Measurements from ENCODE around the gene CRIP1.

CRIP1 gene

DNA sequence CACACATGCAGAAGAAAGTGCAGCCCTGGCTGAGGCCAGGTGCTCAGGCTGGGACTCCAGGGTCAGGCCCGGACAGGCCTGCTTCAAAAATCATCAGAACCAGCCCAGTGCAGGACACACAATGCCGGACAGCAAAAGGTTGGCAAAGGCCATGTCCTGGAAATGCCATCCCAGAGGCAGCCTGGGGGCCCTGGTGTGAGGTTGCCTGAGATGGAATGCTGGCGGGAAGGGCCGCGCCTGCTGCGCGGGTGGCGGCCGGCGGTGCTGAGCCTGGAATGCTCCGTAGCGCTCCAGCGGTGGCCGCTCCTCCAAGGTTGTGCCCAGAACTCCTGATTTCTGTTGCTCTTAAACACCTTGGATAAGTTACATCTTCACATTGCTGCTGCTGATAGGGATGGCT is 33.7 kb upstream of the CRIP1 start:
- no peak for DNase-seq

DNA sequence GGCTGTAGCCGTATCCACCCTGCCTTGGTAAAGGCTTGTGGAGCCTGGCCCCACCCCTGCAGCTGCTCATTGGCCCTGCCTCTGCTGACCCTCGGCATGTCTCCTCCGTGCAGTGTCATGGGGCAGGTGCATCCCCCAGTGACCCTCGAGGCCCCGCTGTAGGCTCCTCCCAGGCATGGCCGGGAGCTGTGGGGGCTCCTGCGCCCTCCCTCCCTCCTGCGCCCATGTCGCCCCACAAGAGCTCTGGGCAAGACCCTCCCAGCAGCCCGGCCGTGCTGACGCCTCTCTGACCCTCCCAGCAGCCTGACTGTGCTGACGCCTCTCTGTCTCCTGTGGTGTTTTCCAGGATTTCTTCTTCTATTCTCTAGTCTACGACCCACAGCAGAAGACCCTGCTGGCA is 32.8 kb upstream of the CRIP1 start:
- DNase-seq = no peak

DNA sequence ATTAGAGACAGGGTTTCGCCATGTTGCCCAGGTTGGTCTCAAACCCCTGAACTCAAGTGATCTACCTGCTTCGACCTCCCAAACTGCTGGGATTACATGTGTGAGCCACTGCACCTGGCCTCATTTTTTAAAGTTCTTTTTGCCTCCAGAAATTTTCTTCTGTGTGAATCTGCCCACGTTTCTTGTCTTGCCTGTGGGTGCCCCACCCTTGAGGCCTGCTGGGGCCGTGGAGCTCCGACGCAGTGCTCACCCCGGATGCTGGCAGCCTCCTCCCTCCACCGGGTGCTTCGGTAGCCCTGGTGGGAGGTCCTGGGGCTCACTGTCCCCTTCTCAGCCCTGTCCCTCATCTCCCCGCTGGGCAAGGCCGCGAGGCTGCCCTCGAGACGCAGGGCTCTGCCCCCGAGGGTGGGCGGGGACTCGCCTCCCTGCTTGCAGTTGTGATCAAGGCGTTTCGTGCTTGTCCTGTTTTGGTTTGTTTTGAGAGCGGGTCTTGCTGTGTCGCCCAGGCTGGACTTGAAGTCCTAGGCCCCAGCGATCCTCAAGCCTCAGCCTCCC is 31.5 kb upstream of the CRIP1 start:
- DNase-seq = no peak

DNA sequence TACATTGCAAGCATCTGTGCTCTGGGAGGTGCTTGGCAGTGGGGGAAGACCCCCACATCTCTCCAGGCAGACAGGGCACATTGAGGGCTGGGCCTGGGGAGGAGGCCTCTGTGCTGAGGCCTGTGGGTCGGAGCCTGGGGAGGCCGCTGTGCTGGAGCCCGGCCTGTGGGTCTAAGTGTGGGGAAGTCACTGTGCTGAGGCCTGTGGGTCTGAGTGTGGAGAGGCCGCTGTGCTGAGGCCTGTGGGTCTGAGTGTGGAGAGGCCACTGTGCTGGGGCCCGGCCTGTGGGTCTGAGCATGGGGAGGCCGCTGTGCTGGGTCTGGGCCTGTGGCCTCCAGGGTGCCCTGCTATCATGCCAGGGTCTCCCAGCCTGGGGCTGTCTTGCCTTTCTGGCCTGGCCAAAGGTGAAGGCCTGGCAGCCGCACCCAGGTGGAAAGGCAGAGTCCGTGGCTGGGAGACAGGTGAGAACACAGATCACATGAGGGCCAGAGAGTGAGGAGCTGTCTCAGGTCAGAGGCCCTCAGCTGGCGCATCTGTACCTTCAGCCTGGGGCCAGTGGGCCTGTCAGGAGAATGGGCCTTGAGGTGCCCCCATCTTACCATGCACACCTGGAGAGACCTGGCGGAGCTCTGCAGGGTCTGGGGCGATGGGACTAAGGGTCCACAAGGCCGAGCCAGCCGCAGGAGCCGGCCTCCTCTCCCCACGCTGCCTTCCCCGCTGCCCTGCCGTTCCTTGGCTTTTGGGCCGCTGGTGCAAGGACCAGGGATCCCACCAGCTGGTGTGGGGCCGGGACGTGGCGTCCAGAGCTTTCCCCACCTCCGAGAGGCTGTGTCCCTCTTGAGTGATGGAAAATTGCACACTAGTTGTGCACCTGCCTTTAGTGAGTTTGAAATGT is 30.7 kb upstream of the CRIP1 start:
- DNase-seq = no peak

DNA sequence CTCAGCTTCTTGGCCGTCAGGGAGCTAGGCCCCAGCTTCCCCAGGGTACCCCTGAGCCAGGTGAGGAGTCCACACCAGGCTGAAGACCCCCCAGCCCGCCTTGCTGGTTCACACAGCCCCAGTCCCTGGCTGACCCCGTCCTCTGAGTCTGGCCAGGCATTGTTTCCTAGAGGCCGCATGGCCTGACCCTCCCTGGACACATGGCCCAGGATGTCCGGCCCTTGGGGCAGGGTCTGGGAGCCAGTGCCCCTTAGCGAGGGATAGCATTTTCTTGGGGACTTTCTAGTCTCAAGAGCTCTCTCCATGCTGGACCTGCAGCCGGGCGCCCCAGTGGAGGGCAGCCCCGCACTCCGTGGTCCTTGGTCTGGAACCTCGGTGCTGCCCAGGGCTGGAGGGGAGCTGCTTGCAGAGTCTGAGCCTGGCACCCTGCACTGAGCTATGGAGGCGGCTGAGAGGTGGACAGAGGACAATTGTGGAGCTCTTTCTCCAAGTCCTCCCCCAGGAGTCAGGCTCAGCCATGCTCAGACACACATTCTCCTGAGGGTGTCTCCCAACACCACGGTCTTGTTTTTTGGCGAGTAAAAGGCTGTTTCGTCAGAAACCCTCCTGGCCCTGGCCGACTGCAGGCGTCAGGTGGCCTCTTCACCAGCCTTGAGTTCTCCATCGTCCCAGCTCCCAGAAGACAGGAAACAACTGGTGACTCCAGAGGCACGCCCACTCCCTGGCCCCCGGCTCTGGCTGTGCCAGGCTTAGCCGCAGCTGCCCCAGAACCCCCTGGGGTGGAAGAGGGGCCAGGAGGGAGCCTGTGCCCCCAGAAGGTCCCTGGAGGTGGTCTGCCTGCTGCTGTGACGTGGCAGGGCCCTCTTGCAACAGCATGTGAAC is 29.7 kb upstream of the CRIP1 start:
- no peak for DNase-seq

DNA sequence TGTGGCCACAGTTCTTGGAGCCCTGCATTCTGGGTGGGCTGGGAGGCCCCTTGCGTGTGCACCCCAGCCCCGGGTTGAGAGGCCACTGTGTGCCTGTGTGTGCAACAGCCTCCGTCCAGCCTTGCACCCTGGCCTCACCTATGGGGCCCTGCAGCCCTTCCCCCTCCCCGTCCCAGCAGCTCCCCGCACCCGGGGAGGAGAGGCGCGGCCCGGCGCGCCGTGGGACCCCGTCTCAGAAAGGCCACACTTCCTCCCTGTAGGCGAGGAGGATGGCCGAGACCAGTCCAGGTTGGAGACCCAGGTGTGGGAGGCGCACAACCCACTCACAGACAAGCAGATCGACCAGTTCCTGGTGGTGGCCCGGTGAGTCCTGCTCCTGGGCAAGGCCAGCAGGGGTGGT is 28.7 kb upstream of the CRIP1 start:
- no peak for DNase-seq

DNA sequence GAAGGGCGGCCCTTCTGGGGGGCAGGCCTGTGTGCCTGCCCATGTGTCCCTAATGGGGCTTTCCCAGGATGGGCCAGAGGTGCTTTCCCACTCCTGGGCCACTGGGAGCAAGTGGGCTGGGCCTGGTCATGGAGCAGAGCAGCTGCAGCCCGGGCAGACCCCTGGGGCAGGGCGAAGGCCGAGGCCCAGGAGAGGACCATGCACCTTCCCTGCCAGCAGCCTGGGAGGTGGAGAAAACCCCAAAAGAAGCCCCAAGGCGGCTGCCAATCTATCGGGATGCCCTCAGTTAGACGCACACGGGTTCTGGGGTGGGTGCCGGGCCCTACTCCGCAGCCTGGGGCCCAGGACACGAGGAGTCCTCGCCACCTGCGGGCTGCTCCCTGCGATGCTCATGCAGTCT is 28.1 kb upstream of the CRIP1 start:
- no peak for DNase-seq

DNA sequence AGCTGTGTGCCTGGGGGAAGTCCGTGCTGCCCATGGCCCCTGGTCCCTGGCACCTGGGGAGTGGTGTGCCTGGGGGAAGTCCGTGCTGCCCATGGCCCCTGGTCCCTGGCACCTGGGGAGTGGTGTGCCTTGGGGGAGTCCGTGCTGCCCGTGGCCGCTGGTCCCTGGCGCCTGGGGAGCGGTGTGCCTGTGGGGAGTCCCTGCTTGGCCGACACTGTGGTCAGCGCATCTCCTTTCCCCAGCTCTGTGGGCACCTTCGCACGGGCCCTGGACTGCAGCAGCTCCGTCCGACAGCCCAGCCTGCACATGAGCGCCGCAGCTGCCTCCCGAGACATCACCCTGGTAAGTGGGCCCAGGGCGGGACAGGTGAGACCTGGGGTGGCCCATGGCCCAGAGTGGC is 26.6 kb upstream of the CRIP1 start:
- no peak for DNase-seq

DNA sequence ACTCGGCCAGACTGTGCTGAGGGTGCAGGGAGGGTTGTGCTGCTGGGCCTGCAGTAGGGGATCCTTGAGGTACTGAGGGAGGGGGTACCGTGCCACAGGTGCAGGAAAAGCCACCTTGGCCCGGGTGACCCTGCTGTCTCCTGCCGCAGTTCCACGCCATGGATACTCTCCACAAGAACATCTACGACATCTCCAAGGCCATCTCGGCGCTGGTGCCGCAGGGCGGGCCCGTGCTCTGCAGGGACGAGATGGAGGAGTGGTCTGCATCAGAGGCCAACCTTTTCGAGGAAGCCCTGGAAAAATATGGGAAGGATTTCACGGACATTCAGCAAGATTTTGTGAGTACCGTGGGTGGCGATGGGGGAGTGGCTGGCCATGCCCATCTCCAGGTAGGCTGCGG is 26.1 kb upstream of the CRIP1 start:
- no peak for DNase-seq

DNA sequence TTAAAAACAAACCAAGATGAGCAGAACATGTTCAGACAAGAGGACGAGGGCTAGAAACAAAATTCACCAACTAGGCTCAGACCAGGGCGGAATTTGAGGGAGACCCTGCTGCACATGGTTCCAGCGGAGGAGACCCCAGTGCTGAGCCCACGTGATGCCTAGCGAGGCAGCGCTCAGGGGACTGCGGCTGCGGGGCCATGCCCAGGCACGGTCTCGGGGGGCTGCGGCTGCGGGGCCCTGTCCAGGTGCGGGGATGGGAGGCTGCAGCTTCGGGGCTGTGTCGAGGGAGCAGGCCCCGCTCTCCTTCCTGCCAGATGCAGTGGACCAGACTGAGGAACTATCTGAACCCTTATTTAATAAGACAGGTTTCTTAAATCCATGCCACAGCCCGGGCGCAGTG is 24.8 kb upstream of the CRIP1 start:
- no peak for DNase-seq

DNA sequence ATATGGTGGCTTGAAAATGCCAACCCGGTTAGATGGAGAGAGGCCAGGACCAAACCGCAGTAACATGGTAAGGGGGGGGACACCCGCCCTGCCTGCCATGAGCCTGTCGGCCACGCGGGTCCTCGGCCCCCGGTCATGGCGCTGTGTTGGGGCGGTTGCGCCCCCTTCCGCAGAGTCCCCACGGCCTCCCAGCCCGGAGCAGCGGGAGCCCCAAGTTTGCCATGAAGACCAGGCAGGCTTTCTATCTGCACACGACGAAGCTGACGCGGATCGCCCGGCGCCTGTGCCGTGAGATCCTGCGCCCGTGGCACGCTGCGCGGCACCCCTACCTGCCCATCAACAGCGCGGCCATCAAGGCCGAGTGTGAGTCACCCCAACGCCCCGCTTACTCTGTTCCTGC is 22.2 kb upstream of the CRIP1 start:
- DNase-seq = no peak

DNA sequence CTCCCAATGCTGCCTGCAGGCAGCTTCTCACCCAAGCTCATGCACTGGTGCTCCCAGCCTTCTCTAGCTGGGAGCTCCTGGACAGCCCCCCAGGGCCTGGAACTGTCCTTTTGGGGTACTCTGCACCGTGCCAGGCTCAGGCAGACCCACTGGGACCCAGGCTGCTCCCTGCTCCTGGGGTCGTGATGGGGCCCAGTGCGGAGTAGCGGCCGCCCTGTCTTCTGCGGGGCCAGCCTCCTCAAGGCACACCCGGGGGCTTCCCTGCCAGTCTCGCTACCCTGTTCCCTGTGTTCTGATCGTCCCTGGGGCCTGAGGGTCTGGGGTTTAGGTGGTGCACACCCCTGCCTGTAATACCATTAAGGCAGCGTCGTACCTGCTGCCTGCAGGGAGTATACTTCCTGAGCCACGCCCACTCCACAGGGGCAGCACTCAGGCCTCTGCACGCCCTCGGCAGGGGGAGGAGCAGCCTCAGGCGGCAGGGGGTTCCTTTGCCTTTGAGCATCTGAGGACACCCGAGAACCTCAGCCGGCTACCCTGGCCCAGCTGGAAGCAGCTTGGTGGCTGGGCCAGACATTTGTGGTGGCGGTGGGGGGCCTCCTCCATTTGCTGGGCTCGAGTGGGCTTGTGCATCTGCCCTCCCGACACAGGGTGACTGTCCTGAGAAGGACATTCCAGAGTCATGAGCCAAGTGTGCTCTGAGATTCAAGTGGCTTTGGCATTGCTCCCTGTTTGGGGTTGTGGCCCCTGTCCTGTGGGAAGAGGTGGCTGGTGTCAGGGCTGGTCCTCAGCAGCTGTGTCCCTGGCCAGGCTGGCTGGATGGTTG is 21.3 kb upstream of the CRIP1 start:
- no peak for DNase-seq

DNA sequence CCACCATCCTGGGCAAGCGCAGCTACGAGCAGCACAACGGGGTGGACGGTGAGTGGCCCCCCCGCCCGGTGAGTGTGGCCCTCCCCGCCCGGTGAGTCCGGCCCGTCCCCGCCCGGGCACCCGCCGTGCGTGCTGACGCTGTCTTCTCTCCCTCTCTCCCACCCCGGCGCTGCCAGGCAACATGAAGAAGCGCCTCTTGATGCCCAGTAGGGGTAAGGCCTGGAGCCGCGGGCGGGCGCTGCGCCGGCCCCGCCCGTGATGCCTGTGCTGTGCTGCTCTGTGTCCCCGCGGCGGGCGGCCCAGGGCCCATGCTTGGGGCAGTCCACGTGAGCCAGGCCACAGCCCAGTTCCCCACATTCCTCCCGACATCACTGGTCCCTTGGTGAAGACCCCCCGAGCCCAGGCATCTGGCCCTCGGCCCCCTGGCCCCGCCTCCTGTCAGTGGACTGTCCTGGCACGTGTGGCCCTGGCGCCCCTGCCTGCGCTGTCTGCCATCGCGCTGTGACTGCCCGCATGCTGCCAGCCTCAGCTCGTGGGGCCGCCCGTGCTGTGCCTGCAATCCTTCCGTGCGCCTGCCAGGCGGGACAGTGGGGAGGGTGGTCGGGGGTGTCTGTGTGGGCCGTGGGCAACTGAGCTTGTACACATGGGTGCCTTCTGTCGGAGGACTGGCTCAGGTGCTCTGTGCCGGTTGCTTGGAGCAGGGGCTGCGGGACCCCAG is 20.0 kb upstream of the CRIP1 start:
- DNase-seq = no peak

DNA sequence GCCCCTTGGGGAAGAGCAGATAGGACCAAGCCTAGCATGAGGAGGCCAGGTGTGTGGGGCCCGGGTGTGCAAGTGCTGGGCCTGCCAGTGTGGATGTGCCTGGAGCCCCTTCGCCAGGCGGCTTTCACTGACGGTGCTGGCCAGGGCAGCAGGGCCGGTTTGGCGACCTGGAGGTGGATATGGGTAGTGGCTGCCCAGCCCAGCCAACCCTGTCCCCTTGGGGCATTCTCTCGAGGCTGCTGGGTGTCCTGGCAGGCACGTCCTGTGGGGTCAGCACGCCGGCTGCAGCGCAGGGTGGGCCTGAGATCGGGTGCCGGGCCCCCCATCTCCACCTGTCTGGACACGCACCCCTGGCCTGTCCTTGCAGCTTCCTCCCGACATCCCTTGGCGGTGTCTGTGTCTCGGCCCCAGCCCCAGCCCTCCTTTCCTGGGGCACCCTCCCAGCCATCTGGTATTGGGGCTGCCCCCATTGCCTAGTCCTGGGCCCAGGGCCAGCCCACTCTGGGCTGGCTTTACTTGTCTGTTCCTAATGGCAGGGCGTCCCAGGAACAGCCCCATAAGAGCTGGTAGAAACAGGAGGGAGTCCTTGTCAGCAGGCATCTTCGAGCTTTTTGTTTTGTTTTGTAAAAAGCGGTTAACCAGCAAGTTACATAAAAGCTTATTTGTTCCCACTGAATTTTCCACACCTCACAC is 19.3 kb upstream of the CRIP1 start:
- DNase-seq = no peak

DNA sequence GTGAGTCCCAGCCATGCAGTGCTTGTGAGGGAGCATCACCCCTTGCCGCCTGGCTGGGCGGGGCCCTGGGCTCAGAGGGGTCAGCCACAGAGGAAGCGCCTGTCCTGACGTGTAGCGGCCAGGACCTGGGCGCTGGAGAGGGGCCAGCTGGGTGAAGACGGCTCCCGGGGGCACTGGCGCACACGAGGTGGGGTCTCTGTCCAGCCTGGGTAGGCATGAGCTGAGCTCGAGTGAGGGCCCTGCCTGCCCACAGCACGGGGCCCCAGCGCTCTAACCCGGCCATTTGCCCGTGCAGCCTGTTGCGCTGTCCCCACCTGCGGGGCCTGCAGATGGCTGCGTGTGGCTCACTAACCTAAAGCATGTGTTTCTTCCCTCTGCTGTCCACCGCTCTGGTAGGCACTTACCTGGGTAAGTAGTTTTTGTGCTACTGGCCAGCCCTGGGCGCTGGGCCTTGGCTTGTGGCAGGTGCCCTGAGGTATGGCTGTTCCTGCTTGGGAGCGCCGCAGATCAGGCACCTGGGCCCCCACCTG is 18.7 kb upstream of the CRIP1 start:
- no peak for DNase-seq

DNA sequence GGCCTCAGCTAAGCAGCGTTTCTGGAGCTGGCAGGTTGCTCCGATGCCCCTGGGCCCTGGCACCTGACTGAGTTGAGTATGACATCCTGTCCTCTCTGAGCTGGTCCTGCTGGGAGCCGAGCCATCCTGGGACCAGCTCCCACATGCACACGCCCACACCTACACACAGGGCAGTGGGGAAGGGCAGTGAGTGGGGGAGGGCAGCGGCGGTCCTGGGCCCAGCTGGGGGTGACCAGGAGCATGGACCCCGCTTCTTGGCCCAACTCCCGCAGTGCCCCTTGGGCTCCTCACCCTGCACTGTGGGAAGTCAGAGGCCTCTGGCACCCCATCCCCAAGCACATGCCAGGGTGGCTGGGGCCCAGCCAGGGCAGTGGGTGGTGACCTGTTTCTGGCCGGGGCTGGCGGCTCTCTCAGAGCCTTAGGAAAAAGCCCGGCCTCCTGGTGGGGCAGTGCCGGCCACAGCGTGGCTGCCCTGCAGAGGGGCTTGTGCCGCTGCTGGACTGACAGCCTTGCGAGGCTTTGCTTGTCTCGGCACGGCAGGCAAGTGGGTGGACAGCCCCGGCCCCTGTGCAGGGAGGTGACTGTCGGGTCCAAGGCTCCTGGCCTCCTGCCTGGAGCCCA is 18.0 kb upstream of the CRIP1 start:
- DNase-seq = no peak

DNA sequence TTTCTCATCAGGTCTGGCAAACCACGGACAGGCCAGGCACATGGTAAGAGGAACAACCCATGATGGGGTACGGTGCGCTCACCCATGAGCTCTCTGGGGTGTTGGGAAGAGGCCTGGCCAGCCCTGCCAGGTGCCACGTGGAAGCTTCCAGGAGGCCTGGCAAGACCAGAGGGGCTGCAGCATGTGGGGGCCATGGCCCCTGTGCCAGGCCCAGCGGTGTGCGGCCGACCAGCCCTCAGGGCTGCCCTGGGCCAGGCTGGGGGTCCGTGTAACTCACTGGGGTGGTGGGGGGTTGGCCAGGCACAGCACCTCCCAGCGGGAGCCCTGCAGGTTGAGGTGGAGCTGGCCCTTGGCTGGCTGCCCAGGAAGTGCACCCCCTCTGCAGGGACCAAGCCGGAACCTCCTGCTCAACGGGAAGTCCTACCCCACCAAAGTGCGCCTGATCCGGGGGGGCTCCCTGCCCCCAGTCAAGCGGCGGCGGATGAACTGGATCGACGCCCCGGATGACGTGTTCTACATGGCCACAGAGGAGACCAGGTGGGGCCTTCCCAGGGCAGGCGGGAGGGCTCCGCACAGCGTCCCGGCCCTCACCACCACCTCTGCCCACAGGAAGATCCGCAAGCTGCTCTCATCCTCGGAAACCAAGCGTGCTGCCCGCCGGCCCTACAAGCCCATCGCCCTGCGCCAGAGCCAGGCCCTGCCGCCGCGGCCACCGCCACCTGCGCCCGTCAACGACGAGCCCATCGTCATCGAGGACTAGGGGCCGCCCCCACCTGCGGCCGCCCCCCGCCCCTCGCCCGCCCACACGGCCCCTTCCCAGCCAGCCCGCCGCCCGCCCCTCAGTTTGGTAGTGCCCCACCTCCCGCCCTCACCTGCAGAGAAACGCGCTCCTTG is 17.0 kb upstream of the CRIP1 start:
- no peak for DNase-seq

DNA sequence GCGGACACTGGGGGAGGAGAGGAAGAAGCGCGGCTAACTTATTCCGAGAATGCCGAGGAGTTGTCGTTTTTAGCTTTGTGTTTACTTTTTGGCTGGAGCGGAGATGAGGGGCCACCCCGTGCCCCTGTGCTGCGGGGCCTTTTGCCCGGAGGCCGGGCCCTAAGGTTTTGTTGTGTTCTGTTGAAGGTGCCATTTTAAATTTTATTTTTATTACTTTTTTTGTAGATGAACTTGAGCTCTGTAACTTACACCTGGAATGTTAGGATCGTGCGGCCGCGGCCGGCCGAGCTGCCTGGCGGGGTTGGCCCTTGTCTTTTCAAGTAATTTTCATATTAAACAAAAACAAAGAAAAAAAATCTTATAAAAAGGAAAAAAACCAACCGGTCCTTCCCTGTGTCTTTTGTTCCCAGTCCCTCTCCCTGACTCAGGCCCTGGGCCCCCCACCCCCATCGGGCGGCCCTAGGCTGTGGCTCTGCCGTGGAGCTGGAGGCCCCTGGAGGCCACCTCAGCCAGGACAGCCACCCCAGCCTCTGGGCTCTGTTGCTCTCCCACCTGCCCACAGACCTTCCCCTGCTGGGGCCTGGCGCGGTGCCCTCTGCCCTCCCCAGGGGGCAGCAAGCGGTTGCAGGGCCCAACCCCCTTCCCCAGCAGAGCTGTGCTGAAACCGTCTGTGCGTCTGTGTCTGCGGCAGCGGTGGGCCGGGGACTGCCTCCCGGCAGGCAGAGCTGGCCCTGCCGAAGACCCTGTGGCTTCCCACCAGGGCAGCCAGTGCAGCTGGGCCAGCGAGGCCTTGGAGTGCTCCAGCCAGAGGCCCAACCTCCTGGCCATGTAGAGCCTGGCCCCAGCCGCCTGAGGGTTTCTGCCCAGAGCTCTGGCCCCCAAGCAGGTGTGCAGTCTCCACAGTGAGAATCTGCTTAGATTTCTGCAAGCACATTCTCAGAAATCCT is 16.1 kb upstream of the CRIP1 start:
- DNase-seq = no peak
